ENCODE results near the gene SLC8B1. TPM values are rescaled to one million over a fixed set of nuclear protein-coding genes. Genes with fewer than 3 reads are reported as not detected.

SLC8B1 gene
- total RNA-seq, 2 donors from 2014 or later: 23.1 to 94.7 TPM

GRCh38 chr12:113369391-113369985 lies 34.6 kb upstream of the SLC8B1 start:
- Histone ChIP-seq H3K36me3 (no peaks in the 10 kb centered on the region), H3K27me3 (replicated peaks; ENCODE audit: insufficient read depth) (no peaks in the 10 kb centered on the region), H3K9me3 (no peaks in the 10 kb centered on the region), H3K27ac (no peak overlapping the region), H3K4me1 (replicated peaks) (no peaks in the 10 kb centered on the region), H3K4me3 (no peak overlapping the region)
- TF ChIP-seq POLR2A (IDR thresholded peaks at IDR 0.05) (no peak), CTCF (IDR thresholded peaks at IDR 0.05) (no peak), POLR2AphosphoS5 (IDR thresholded peaks at IDR 0.05) (no peak)
- intact Hi-C loops (cut with DNase I): no loop called here
- no peak for DNase-seq (ENCODE audit: low spot score)
- whole genome bisulfite sequencing: 66% methylated on average over 6 of the region's 6 CpGs

GRCh38 chr12:113368331-113368730 lies 33.4 kb upstream of the SLC8B1 start:
- H3K9me3 ChIP-seq: no peaks in the 10 kb centered on the region
- no peaks in the 10 kb centered on the region for H3K4me1 ChIP-seq (replicated peaks)
- no peaks in the 10 kb centered on the region for H3K27me3 ChIP-seq (replicated peaks; ENCODE audit: insufficient read depth)
- no peak for DNase-seq (ENCODE audit: low spot score)
- no peak overlapping the region for H3K27ac ChIP-seq
- WGBS: 91% methylated on average over 4 of the region's 4 CpGs
- H3K36me3 ChIP-seq: no peaks in the 10 kb centered on the region
- intact Hi-C loops (cut with DNase I): no loop called here
- no peak overlapping the region for H3K4me3 ChIP-seq
- TF ChIP-seq POLR2AphosphoS5 (IDR thresholded peaks at IDR 0.05) (no peak), POLR2A (IDR thresholded peaks at IDR 0.05) (no peak)

- Histone ChIP-seq H3K4me1 (replicated peaks) (no peaks in the 10 kb centered on the region), H3K27ac (no peak overlapping the region), H3K4me3 (no peak overlapping the region), H3K36me3 (no peaks in the 10 kb centered on the region), H3K27me3 (replicated peaks; ENCODE audit: insufficient read depth) (no peaks in the 10 kb centered on the region), H3K9me3 (no peaks in the 10 kb centered on the region)
- TF ChIP-seq POLR2AphosphoS5 (IDR thresholded peaks at IDR 0.05) (no peak), CTCF (IDR thresholded peaks at IDR 0.05) (no peak), POLR2A (IDR thresholded peaks at IDR 0.05) (no peak)
- 89% methylated on average over 4 of the region's 4 CpGs for WGBS
- DNase-seq (ENCODE audit: low spot score): no peak
- intact Hi-C loops (cut with DNase I): no loop called here
Measured at GRCh38 chr12:113366827-113367226, 31.9 kb upstream of the SLC8B1 start.

- H3K27ac ChIP-seq: no peak overlapping the region
- H3K36me3 ChIP-seq: no peaks in the 10 kb centered on the region
- no peaks in the 10 kb centered on the region for H3K4me1 ChIP-seq (replicated peaks)
- no peak for TF ChIP-seq POLR2AphosphoS5 (IDR thresholded peaks at IDR 0.05)
- TF ChIP-seq CTCF (IDR thresholded peaks at IDR 0.05): no peak
- no peak for TF ChIP-seq POLR2A (IDR thresholded peaks at IDR 0.05)
- H3K27me3 ChIP-seq (replicated peaks; ENCODE audit: insufficient read depth): no peaks in the 10 kb centered on the region
- intact Hi-C loops (cut with DNase I): no loop called here
- WGBS: 90% methylated on average over 7 of the region's 7 CpGs
- no peak for DNase-seq (ENCODE audit: low spot score)
- no peak overlapping the region for H3K4me3 ChIP-seq
- no peaks in the 10 kb centered on the region for H3K9me3 ChIP-seq
Measured at GRCh38 chr12:113365639-113366395, 30.9 kb upstream of the SLC8B1 start.

- no peaks in the 10 kb centered on the region for H3K9me3 ChIP-seq
- H3K4me3 ChIP-seq: no peak overlapping the region
- intact Hi-C loops (cut with DNase I): no loop called here
- H3K36me3 ChIP-seq: no peaks in the 10 kb centered on the region
- WGBS: 95% methylated on average over 5 of the region's 5 CpGs
- TF ChIP-seq POLR2AphosphoS5 (IDR thresholded peaks at IDR 0.05) (no peak), CTCF (IDR thresholded peaks at IDR 0.05) (no peak), POLR2A (IDR thresholded peaks at IDR 0.05) (no peak)
- H3K27ac ChIP-seq: no peak overlapping the region
- no peak for DNase-seq (ENCODE audit: low spot score)
- peaks cover under 1% of the 10 kb centered on the region for H3K4me1 ChIP-seq (replicated peaks)
- H3K27me3 ChIP-seq (replicated peaks; ENCODE audit: insufficient read depth): no peaks in the 10 kb centered on the region
Measured at GRCh38 chr12:113364698-113365097, 29.8 kb upstream of the SLC8B1 start.
